GM10266 (cell line): Measurements from ENCODE around the gene GRIK2.

Experiments used
- DNase-seq: peaks from one replicate; pipeline ENCODE4 v3.0.0; 2012; ENCODE audit errors: extremely low spot score
- TF ChIP-seq, protein P1 (sequence below): IDR thresholded peaks from 2 replicates; pipeline ENCODE4 v1.5.1; 2012; ENCODE audit warnings: mild to moderate bottlenecking, low read depth; ENCODE audit not compliant: control insufficient read depth, insufficient read depth; ENCODE audit errors: missing control alignments

The GRIK2 gene

DNA sequence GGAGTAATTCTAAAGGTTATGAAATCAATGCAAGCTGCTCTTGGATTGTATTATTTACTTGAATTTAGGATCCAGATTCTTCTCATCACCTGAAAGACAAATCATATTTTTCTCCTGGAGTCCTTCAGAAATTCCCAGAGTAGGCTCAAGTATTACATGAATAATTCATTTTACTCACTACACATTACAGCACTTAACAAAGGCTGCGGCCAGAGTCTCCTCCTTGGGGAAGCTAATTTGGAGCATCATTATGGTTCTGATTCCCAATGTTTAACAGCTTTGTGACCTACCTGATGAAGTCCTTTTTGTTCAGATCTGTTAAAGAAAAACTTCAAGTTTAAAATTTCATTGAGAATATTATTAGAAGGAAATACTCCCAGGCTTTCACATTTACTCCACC lies 28.7 kb downstream of the GRIK2 start:
- no peak for DNase-seq
- TF ChIP-seq, protein P1, sequence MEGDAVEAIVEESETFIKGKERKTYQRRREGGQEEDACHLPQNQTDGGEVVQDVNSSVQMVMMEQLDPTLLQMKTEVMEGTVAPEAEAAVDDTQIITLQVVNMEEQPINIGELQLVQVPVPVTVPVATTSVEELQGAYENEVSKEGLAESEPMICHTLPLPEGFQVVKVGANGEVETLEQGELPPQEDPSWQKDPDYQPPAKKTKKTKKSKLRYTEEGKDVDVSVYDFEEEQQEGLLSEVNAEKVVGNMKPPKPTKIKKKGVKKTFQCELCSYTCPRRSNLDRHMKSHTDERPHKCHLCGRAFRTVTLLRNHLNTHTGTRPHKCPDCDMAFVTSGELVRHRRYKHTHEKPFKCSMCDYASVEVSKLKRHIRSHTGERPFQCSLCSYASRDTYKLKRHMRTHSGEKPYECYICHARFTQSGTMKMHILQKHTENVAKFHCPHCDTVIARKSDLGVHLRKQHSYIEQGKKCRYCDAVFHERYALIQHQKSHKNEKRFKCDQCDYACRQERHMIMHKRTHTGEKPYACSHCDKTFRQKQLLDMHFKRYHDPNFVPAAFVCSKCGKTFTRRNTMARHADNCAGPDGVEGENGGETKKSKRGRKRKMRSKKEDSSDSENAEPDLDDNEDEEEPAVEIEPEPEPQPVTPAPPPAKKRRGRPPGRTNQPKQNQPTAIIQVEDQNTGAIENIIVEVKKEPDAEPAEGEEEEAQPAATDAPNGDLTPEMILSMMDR, result no peak

DNA sequence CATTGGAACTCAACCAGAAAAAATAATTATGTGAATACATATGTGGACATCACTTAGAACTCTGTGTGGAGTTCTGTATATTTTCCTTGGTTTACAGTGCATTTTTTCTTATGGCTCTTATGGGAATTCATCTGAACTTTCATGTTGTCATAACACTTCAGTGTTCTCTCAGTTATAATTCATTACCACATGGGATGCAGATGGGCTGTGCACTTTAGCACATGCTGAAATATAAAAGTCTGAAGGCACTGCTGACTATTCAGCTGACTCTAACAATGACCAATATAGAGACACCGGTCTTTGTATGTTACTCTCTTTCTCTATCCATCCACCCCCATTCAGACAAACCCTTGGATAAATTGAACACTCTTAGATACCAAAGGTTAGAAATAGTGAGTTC lies 29.3 kb downstream of the GRIK2 start:
- TF ChIP-seq, protein P1, result no peak
- no peak for DNase-seq

DNA sequence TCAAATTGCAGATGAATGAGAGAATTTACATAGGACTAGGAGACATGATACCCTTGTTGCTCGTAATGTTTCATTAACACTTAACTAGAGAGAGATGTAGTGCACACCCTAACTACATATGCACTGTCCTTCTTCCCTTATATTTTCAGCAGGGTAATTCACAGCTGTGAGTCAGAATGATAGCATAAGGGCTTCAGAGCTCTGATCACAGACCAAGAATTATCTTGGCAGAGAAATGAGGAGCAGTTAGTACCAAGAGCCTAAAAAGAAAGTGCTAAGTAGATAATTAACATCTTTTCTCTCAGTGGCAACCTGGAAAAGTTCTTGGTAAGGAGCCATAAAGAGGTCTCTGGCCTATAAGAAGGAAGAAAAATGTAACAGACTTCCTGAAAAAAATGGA lies 35.8 kb downstream of the GRIK2 start:
- TF ChIP-seq, protein P1, result no peak
- no peak for DNase-seq

DNA sequence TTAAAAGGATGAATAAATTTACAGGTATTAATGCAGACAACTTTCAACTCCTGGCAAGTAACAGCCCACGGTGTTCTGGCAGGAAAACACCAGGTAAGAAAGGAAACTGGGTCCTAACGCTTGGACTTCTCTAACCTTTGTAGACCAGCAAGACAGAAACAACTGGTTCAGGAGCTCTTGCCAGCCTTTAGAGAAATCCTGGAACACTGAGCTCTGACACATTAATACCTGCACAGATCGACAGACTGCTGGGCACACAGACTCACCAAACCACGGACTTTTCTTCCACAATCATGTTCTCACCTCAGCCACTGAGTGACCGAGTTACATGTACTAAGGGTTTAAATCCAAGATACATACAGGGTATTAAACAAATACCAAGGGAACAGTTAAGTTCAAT lies 36.3 kb downstream of the GRIK2 start:
- TF ChIP-seq, protein P1, result no peak
- no peak for DNase-seq

DNA sequence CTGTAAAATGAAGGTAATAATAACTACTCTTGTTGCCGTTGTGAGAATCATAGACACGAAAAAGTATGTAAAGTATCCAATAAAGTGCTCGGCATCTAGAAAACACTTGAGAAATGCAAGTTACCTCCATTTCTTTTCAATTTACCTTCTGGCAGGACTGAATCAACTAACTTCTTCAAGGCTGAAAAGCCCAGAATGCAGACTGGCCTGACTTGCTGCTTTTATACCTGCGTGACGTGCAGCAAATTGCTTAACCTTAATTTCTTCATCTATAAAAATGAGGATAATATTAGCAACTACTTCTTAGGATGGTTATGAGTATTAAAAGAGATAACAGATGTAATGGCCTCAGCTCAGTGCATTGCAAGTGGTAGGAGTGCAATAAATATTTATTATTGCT lies 39.6 kb downstream of the GRIK2 start:
- TF ChIP-seq, protein P1, result no peak

DNA sequence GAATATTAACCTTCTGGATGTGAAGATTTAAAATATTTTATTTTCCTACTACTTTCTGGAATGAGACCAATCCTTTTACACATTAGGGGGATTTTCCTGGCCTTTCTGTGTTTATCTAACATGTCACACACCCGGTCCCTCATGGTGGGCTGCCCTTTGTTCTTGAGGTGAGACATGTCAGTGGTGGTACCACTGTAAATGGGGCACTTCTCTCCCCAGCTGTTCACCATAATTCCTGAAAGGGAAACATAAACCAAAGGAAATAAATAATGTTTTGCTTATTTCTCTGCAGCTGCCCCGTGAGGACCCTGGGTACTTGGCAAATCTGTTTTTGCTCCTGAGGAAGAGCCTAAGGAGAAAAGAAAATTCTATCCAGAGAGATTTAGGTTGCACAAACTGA lies 41.1 kb downstream of the GRIK2 start:
- TF ChIP-seq, protein P1, result no peak
- DNase-seq, result no peak

More for the DNA sequence above, 39.6 kb downstream of the GRIK2 start:
- no peak for DNase-seq

DNA sequence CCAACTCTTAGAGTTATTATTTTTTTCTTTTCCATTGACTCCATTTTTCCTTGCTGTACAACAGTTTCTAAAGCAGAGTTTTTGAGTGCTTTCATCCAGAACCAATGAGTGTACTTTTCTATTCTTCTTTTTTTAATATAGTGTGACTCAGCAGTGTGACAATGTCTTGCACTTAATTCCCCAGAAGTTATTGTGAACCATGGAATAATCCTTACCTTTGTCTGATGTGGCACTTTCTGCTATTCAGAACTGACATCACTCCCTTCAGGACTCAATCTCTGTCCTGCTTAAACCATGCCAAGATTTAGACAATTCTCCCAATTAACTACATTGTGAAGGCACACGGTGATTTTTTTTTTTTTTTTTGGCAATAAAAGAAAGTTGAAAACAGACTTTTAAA lies 41.5 kb downstream of the GRIK2 start:
- DNase-seq, result no peak
- TF ChIP-seq, protein P1, result no peak
